AG10803 (cell line): ENCODE results near the gene ZFR2.

Experiments used
- DNase-seq: peaks from one replicate; pipeline ENCODE4 v3.0.0; 2010; ENCODE audit warnings: low read depth
- H3K4me3 ChIP-seq: 2 replicates; pipeline ENCODE4 v1.5.1; 2011; ENCODE audit warnings: mild to moderate bottlenecking, low read length, control low read depth
- CTCF ChIP-seq: conservative IDR thresholded peaks from 2 replicates; pipeline ENCODE4 v1.5.1; 2011; ENCODE audit warnings: mild to moderate bottlenecking, low read length, control low read depth, inconsistent platforms

Gene ZFR2

GRCh38 chr19:3783660-3784584 lies 84.9 kb downstream of the ZFR2 start:
- TF ChIP-seq CTCF, result no peak; the same call in 1 of the 2 replicates
- DNase-seq, result no peak
- H3K4me3 ChIP-seq, result no peak overlapping the region

- DNase-seq, result no peak
- no peak overlapping the region for H3K4me3 ChIP-seq
- TF ChIP-seq CTCF, result no peak
Observed at GRCh38 chr19:3782903-3783302, 85.9 kb downstream of the ZFR2 start.

GRCh38 chr19:3782330-3782729 lies 86.5 kb downstream of the ZFR2 start:
- no peak for DNase-seq
- H3K4me3 ChIP-seq, result no peak overlapping the region
- TF ChIP-seq CTCF, result no peak

GRCh38 chr19:3781603-3782002 lies 87.2 kb downstream of the ZFR2 start:
- no peak overlapping the region for H3K4me3 ChIP-seq
- no peak for DNase-seq
- TF ChIP-seq CTCF, result no peak

- no peak for TF ChIP-seq CTCF
- no peak overlapping the region for H3K4me3 ChIP-seq
- no peak for DNase-seq
Observed at GRCh38 chr19:3780786-3781304, 88.0 kb downstream of the ZFR2 start.

- no peak overlapping the region for H3K4me3 ChIP-seq
- no peak for TF ChIP-seq CTCF
- DNase-seq, result no peak
Observed at GRCh38 chr19:3778899-3779723, 89.7 kb downstream of the ZFR2 start.
